WI38 (cell line): Measurements from ENCODE around the gene IFFO2.

Source experiments
- H3K4me3 ChIP-seq: 2 replicates; pipeline ENCODE4 v1.5.1; 2011; ENCODE audit warnings: low read depth, mild to moderate bottlenecking, control low read depth, low read length
- TF ChIP-seq, protein P1 (sequence below): IDR thresholded peaks from 2 replicates; pipeline ENCODE4 v1.5.1; 2012; ENCODE audit warnings: low read depth, mild to moderate bottlenecking, control low read depth, low read length

Gene IFFO2

DNA sequence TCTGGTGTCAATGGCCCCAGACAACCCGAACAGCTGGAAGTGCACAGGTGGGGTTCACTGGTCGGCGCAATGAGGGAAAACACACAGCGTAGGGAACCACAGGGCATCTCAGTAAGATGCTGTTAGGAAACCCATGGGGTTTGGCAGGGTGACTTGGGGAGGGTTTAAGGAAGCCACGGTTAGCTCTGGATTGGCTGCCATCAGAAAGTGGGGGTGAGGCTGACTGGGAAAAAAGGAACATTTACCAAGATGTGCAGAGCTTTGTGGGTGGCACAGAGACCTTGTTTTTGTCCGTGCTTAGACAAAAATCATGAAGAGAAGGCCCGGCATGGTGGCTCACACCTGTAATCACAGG, 65.1 kb downstream of the IFFO2 start:
- TF ChIP-seq, protein P1, sequence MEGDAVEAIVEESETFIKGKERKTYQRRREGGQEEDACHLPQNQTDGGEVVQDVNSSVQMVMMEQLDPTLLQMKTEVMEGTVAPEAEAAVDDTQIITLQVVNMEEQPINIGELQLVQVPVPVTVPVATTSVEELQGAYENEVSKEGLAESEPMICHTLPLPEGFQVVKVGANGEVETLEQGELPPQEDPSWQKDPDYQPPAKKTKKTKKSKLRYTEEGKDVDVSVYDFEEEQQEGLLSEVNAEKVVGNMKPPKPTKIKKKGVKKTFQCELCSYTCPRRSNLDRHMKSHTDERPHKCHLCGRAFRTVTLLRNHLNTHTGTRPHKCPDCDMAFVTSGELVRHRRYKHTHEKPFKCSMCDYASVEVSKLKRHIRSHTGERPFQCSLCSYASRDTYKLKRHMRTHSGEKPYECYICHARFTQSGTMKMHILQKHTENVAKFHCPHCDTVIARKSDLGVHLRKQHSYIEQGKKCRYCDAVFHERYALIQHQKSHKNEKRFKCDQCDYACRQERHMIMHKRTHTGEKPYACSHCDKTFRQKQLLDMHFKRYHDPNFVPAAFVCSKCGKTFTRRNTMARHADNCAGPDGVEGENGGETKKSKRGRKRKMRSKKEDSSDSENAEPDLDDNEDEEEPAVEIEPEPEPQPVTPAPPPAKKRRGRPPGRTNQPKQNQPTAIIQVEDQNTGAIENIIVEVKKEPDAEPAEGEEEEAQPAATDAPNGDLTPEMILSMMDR, result no peak
- no peak overlapping the region for H3K4me3 ChIP-seq

DNA sequence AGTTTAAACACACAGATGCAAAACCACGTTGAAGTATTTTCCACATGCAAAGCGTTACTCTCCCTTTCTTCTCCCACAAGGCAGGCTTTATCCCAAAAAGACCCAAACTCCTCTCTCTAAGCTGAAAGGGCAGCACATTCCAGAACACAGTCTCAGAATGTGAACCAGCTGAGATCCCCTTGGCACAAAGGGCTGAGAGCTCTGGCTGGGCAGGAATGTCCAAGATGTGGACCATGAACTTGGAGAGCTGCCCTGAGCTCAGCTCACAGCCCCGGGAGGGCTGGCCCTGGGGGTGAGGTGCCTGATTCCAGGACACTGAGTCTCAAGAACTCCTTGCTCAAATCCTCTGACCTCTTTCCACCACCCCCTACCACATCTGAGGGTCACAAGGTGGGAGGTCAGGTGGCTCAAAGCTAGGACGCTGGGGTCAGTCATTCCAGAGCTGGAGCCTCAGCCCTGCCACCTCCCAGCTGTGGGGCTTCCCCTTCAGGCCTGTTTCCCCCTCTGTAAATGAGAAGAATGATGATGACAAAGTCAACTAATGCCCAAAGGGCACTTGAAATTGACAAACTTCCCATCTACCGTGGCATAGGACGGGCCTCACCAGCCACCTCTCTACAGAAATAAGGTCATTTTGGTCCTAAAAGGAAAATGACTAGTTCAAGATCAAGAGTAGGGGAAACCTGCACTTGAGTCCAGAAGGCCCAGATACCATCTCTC, 65.6 kb downstream of the IFFO2 start:
- TF ChIP-seq, protein P1, result no peak

DNA sequence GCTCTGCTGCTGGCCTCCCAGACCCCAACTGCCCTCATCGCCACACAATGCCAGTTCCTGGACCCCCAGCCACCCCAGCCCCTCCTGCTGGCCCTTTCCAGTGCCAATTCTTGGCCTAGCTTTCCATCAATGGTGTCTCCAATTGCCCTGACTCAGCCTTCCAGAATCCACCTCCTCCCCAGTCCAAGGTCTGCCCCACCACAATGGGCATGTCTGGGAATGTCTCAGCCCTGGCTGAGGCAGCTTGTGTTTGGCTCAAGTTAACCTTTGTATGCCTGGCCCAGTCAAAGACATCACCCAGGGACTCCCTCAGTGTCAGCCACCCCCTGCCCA, 70.5 kb downstream of the IFFO2 start:
- H3K4me3 ChIP-seq, result no peak overlapping the region
- TF ChIP-seq, protein P1, result no peak

More for the DNA sequence above, 65.6 kb downstream of the IFFO2 start:
- no peak overlapping the region for H3K4me3 ChIP-seq

DNA sequence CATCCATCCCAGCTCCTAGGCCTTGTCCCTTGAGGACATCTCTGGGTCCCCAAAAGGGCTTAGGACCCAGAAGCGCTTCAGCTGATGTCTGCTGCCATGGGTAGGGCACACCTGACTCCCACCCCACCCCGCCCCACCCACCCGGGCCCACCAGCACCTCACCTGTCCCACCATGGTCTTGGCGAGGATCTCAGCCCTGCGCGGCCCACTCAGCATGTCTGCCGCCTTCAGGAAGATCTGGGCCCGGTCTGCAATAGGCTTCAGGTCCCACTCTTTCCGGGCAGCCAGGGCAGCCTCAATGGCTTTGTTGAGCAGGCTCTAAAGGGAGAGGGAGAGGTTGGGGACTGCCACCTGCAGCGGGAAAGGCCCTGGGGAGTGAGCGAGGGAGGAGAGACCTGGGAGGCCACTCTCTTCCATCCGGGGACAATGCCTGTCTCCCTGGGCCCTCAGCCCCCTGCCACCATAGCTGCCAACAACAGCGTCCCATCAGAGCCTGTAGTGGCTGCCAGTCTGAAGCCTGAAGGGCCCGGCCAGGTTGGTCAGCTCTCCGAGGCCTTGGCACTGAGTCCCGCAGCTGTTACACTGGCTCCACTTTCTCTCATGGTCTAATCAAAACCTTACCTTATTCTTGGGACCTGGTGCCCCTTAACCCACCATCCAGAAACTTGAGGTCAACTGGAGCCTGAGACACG, 71.0 kb downstream of the IFFO2 start:
- no peak overlapping the region for H3K4me3 ChIP-seq
- TF ChIP-seq, protein P1, result no peak

DNA sequence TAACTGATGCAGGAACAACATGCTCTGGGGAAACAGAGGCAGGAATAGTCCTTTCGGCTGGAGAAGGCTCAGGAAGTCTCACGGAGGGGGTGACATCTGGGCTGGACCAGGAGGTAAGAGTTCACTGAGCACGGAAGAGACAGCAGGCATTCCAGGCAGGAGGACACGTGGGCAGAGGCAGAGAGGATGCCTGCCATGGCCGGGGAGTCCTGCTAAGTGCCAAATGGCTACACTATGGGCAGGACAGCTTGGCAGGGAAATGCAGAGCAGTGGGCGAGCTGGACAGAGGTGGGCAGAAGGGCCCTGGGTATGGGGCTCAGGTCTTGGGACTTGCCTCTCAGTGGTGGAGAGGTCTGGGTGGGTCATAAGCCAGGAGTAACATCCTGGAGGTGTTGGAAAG, 71.7 kb downstream of the IFFO2 start:
- no peak overlapping the region for H3K4me3 ChIP-seq
- TF ChIP-seq, protein P1, result no peak

DNA sequence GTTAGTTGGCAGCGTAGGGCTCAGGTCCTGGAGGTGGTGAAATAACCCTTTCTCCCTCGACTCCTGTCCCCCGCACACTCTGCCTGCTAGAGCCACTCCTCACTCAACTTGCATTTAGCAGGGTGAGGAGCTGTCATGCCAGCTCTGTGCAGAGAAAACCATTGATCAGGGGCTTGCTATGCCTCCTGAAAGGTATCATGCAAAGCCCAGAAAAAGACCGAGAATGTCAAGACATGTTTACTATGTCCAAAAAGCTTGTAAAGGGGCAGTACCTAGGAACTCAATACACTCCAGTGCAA, 72.1 kb downstream of the IFFO2 start:
- no peak overlapping the region for H3K4me3 ChIP-seq
- TF ChIP-seq, protein P1, result no peak

DNA sequence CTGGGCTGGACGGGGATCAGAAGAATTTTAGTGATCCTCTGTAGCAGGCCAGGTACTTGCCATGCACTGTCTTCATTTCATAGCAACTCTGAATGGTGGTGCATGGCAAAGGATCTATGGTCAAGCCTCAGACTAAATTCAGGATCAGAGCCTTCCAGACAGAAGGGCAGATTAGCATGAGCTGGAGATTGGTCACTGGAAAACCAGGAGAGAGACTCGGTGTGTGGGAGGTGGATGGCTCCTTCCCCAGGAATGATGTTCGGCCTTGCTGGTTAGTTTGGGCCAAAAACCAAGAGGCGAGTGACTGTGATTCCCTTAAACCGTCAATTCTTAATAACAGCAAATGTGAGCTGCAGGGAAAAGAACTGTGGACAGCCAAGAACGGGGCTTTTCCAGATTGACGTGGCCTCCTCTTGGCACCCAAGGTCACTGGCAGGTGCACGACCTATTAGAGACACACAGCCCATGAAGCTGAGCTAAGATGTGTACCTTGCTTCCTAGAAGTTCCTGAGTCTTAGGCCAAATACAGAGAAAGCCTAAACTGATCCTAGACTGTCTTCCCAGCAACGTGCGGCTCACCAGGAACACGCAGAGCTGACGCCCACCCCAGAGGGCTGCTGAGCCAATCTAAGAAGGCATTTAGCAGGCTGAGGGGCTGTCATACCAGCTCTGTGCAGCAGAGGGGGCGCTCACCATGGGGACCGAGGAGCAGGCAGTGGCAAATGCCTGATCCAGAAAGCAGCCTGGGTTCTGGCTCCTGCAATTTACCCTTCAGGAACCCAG, 72.6 kb downstream of the IFFO2 start:
- no peak overlapping the region for H3K4me3 ChIP-seq
- TF ChIP-seq, protein P1, result peak; percentile 98
